GDM1 (cell line): ENCODE results near the gene SKIC8.
A peak's percentile ranks its signal among the peaks of the same experiment; 100 is the strongest.

Experiments
- DNase-seq: peaks from one replicate; lab custom pipeline; 2025; lab: John Stamatoyannopoulos, UW

SKIC8 gene

GRCh38 chr15:78321786-78322185 lies 22.4 kb upstream of the SKIC8 start:
- DNase-seq: no peak

GRCh38 chr15:78321041-78321570 lies 21.7 kb upstream of the SKIC8 start:
- no peak for DNase-seq

DNA sequence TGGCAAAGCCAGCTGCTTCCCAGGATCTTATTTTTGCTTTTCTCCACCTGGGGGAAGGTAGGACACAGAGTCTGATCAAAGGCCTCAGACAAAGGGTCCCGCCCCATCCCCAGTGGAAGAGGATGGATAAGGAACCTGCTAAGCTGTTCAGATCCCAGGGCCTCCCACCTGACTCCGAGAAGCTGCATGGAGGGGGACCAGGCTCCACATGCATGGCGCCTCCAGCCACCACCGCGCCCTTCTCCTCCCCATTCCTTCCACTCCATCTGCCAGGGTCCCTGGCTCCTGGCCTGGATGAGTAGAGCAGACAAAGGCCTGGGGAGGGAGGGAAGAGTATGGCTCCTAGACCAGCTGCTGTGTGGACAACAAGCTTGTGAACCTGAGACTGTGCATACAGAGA lies 20.8 kb upstream of the SKIC8 start:
- no peak for DNase-seq

DNA sequence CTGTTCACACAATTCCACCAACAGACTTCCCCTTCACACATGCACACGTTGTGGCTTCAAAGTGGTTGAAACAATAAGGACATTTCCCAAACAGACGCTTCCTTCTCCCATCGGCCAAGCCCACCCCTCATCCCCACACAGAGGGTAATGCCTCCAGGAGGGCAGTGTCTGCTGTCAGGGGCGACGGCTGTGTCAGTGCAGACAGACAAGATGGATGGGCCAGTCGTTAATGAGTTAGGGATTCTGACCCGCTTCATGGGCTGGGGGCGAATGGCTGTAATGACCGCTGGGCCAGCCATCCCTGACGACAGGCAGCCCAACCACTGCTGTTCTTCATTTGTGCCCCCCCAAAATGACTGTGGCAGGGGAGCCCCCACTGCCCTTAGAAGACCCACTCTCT lies 20.2 kb upstream of the SKIC8 start:
- no peak for DNase-seq

DNA sequence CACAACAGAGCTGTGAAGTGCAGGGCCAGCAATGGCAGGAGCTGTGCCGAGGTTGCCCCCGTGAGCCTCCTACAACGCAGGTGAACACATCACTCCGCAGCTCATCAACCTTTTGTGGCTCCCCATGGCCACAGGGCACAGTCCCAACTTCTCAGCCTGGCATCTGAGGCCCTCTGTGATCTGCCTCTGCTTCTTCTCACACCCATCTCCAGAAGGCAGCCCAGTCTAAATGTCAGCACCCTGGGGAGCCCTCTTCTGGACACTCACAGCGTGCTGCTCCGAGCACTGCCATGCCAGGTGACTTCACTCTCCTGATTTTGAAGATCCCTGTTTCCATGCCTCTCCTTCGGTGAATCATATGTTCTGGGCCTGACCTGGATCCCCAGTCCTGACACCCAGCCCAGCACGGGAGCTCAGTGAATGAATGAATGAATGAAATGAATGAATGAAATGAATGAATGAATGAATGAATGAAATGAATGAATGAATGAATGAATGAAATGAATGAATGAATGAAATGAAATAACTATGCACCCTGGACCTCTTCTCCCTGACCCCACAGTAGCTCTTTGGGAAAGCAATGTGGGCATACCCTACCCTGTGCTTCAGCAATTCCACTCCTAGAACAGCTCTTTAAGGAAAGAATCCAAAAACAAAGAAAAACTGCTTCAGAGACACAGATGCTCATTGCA lies 17.9 kb upstream of the SKIC8 start:
- no peak for DNase-seq

GRCh38 chr15:78316283-78317083 lies 17.1 kb upstream of the SKIC8 start:
- no peak for DNase-seq

GRCh38 chr15:78315686-78316282 lies 16.4 kb upstream of the SKIC8 start:
- DNase-seq: peak; percentile 49

DNA sequence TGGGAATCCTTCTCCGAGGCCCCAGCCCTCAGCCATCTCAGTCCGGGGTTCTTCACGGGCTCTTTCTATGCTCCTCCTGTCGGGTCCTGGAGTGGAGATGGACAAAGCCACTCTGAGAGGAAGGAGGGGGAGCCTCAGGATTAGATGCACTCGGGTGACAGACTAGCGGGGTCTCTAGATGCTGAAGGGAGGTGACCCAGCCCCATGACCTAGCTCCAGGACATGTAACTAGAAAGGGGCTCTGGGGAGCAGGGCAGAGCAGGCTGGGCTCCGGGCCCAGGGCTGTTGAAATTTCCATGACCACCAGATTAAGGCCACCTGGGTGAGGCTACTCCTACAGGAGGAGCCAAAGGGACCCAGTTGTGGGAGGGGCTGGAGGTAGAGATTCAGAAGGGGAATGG lies 14.8 kb upstream of the SKIC8 start:
- no peak for DNase-seq

- no peak for DNase-seq
Observed at GRCh38 chr15:78313383-78313782, 14.0 kb upstream of the SKIC8 start.

DNA sequence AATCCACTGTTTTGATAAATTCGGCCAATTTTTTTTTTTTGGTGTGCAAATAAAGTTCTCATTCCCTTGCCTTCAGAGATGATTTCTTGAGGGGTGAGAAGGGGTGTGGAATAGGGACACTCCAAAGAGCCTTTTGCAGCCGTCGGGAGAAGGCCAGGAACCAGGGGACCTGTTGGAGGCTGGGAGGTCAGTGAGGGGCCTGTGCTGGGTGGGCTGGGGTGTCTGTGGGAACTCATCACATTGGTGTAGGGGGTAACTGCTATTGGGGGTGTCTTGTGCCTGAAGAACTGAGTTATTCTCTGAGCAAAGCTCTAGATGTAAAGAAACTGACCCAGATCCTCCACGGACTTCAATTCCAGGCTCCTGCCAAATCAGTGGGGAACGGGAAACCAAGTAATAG lies 13.5 kb upstream of the SKIC8 start:
- no peak for DNase-seq

DNA sequence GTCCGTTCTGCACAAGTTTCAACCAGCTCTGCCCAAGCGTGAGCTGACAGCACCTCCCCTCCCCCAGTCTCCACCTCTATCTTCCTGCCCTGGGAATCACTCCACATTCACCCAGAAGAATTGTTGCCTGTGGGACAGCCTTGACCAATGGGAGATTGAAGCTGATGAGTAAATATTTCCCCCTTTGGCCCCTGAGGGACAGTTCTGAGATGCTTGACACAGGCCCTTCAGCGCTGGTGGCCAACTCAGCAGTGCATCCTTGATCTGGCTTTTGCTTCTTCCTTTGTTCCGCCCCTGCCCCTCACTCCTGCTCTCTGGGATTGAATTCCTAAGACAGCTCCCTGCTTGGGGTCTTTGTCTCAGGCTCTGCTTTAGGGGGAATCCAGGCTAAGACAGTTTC lies 13.1 kb upstream of the SKIC8 start:
- DNase-seq: no peak

- DNase-seq: no peak
Observed at GRCh38 chr15:78311292-78311691, 11.9 kb upstream of the SKIC8 start.

- peak; percentile 68 for DNase-seq
Observed at GRCh38 chr15:78308422-78309032, 9.1 kb upstream of the SKIC8 start.

GRCh38 chr15:78307976-78308375 lies 8.6 kb upstream of the SKIC8 start:
- peak; percentile 35 for DNase-seq

- DNase-seq: no peak
Observed at GRCh38 chr15:78306176-78306774, 6.9 kb upstream of the SKIC8 start.

- DNase-seq: no peak
Observed at GRCh38 chr15:78304216-78305066, 5.0 kb upstream of the SKIC8 start.

- no peak for DNase-seq
Observed at GRCh38 chr15:78302579-78303312, 3.3 kb upstream of the SKIC8 start.

DNA sequence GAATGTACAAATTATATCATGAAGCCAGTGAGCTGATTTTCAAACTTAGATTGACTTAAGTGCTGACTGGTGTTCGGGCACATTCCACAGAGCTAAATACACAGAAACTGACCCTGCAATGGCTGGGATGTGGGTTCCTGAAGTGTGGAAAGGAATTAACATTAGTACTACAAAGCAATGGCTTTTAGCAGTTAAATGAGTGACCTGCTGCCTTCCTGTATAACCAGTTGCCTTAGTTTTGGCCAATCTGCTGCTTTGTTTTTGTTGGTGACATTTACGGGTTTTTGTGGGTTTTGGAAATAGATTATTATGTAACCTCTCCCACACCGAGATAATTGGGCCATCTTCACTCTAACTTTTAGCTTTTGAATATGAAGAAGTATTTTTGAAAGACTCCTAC lies 2.4 kb upstream of the SKIC8 start:
- DNase-seq: no peak

- DNase-seq: no peak
Observed at GRCh38 chr15:78301326-78301725, 1.9 kb upstream of the SKIC8 start.

DNA sequence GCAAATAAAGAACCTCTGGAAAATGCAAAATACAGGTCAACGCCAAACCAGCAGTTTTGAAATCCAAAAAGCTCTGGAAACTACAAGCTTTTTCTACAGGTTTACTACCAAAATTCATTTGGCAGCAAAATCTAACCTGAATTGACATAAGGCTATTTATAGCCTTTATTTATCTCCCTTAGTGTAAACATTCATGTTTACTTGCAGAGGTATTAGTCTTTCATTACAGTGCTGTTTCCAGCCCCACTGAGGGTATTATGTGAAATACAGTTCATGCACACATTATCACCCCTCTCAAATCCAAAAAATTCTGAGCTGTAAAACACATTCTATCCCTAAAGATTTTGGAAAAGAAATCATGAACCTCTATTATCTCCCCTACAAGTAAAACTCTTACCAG lies 7.2 kb downstream of the SKIC8 start:
- DNase-seq: no peak

- DNase-seq: no peak
Observed at GRCh38 chr15:78291698-78292097, 7.7 kb downstream of the SKIC8 start.
